ENCODE results near the gene NNT. TPM values are rescaled to one million over a fixed set of nuclear protein-coding genes. Genes with fewer than 3 reads are reported as not detected.
A peak's percentile ranks its signal among the peaks of the same experiment; 100 is the strongest.
"Not testable (repeated sequence)": the region's sequence is repeated elsewhere in the genome, so short reads cannot be mapped to it uniquely, and the experiment has no call there.

NNT gene
- total RNA-seq, 1 donor from 2014 or later, result 205 TPM

- DNase-seq, result not testable (repeated sequence)
Measured at GRCh38 chr5:43719783-43720182, 116.8 kb downstream of the NNT start.

GRCh38 chr5:43728581-43728980 lies 125.6 kb downstream of the NNT start:
- DNase-seq, result no peak

GRCh38 chr5:43729846-43730478 lies 127.0 kb downstream of the NNT start:
- peak; percentile 62 for DNase-seq

- DNase-seq, result no peak
Measured at GRCh38 chr5:43730832-43731342, 127.9 kb downstream of the NNT start.

GRCh38 chr5:43731573-43731972 lies 128.6 kb downstream of the NNT start:
- no peak for DNase-seq

GRCh38 chr5:43745923-43746548 lies 143.1 kb downstream of the NNT start:
- DNase-seq, result not testable (repeated sequence)

- DNase-seq, result no peak
Measured at GRCh38 chr5:43750809-43751208, 147.8 kb downstream of the NNT start.

GRCh38 chr5:43753069-43753468 lies 150.1 kb downstream of the NNT start:
- DNase-seq, result no peak

Other genes with a start within 250 kb of the NNT start
- gene CCL28, start 190.8 kb upstream of the NNT start, total RNA-seq, result 13.0 TPM
- gene TMEM267, start 119.3 kb upstream of the NNT start, total RNA-seq, result 12.2 TPM
- 4.4 TPM for gene C5orf34, start 88.0 kb upstream of the NNT start, total RNA-seq
- gene PAIP1, start 46.1 kb upstream of the NNT start, total RNA-seq, result 96.4 TPM

Measured in tongue (tissue), 2 donors.